GM18951 (cell line): ENCODE results near the gene IDNK.
A peak's percentile ranks its signal among the peaks of the same experiment; 100 is the strongest.

ENCODE experiments used
- POLR2A ChIP-seq: IDR thresholded peaks from 4 replicates; pipeline ENCODE4 v1.6.1; 2011; ENCODE audit warnings: mild to moderate bottlenecking; ENCODE audit not compliant: insufficient read length, insufficient read depth; ENCODE audit errors: extremely low read depth
- in situ Hi-C: fragments of 300-500 bp; cut with MboI; formaldehyde crosslinking; loops from one replicate; pipeline ENCODE4 v1.12.0; 2022; ENCODE audit warnings: low sequenced_read_pairs, mixed read lengths, inconsistent platforms; ENCODE audit not compliant: unreplicated experiment

IDNK gene

DNA sequence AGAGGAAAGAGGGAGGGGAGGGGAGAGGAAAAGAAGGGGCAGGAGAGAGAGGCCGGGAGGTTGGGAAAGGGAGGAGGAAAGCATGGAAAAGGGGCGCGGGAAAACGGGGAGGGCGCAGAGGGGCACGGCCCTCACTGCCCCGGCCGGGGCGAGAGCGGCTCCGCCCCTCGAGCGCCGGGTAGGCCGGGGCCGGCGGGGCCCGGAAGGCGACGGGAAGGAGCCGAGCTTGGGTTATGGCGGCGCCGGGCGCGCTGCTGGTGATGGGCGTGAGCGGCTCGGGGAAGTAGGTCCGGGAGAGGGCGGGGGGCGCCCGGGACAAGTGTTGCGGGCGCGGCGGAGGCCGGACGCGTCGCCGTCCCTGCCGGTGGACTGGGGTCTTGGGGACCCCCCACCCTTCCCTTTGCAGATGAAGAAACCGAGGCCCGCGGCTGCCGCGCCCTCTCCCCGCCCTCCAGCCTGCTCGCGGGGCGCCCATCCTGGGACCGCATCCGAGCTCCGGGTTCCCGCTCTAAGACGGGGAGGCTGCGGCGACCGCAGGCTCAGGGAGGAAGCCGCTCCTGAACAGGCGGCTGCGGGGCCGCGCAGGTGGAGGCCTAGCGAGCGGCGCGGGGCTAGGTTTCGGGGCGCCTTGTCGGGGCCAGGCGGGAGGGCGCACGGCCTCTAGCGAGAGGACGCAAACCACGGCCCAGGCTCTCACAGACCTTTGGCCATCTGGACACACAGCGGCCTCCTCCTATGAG, at the start of gene IDNK:
IDNK (plus strand) TSS at position 205 of the 740 bp plus-strand sequence; CDS start at position 234, 29 bp downstream.
- in situ Hi-C loops = loop anchor here (25.0 kb wide), 1 partner anchor 289 kb away; the partner anchor contains the start of gene KIF27
- TF ChIP-seq POLR2A = peak; percentile 76

DNA sequence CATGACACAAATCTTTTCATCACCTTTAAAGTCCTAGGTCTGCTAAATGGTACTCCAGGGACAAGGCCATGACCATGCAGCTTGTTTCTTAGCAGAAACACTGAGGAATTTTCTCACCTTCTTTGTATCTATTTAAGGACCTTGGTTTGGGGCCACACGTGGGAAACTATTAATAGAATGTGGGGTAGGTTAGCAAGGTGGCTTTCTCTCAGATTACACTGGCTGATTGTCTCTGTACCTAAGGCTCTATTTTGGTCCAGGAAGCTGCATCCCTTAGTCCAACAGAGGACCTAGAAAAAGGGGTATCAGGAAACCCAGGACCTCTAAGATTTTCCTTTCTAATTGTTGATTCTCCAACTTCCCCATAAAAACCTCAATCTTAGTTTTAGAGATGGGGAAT, 48.5 kb upstream of the IDNK start:
- TF ChIP-seq POLR2A = no peak

DNA sequence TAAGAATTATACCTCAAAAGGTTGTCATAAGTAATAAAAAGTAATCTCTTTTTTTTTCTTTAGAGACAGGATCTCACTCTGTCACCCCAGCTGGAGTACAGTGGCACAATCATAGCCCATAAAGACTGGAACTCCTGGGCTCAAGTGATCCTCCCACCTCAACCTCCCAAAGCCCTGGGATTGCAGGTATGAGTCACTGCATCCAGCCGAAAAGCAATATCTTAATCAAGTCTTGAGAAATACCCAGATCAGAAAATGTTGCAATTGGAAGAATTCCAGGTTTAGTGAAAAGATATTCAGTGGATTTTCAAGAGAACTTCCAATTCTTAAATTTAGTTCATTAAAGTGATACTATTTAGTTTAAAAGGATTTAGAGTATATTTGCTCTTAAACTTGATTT, 40.9 kb upstream of the IDNK start:
- in situ Hi-C loops = no loop called here

More for the DNA sequence above, 48.5 kb upstream of the IDNK start:
- in situ Hi-C loops = no loop called here

DNA sequence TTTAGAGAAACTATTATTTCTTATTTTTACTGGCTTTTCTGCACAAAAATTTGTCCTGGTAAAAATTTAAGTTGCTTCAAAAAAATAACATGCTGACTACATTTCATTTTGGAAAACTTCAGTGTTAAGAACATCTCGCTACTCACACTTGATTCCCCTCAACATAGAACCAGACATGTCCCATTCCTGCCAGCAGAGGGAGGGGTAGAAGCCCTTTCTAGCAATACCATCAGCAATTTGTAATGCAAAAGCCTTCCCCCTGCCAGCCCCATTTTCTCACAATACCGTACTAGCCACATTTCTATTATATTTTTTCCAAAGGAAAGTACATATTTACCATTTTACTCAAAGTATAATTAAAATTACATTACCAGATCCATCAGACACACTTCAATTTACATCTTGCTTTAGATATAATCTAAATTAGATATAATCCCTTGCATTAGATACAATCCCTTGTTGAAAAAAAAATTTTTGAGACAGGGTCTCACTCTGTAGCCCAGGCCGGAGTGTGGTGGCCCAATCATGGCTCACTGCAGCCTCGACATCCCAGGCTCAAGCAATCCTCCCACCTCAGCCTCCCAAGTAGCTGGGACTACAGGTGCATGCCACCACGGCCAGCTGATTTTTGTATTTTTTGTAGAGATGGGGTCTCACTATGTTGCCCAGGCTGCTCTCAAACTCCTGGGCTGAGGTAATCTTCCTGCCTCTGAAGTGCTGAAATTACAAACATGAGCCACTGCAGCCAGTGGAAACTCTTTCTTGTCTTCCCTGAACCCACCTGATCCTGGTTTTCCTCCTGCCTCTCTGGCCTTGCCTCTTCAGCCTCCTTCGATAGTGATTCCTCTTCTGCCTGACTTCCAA, 39.6 kb upstream of the IDNK start:
- in situ Hi-C loops = no loop called here
- no peak for TF ChIP-seq POLR2A

More for the DNA sequence above, 40.9 kb upstream of the IDNK start:
- TF ChIP-seq POLR2A = no peak

DNA sequence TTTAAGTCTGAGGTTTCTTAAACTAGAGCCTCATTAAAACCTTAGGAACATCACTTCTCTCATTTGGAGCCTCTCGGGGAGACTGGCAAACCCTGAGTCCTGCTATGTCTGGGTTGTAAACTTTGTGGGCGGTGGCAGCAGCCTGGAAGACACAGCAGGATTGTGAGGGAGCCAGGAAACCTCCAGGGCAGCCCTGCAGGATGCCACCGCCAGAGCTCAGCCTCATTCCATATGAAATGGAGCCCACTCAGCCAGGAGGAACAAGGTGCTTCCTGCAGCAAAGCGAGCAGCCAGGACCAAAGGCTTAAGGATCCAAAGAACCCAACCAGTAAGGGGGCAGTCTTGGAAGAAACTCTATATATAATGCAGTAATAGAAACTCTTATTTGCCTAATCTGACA, 37.9 kb upstream of the IDNK start:
- in situ Hi-C loops = no loop called here
- no peak for TF ChIP-seq POLR2A

DNA sequence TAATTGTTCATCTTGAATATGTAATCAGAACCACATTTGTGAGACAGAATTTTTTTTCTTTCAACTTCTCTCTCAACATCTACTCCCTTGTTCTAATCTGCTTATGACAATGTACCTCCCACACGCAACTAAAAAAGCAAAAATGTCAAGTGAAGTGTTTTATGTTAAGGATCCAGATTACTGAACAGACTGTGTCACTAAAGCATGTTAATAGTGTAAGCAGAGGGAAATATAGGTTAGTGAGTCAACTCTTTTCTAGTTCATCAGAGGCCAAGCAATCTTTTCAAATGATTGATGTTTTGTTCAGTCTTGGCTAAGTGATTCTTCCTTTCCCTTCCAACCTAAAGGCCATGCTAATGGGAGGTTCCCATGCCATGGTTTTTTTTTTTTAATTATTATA, 34.7 kb upstream of the IDNK start:
- in situ Hi-C loops = no loop called here
- no peak for TF ChIP-seq POLR2A

DNA sequence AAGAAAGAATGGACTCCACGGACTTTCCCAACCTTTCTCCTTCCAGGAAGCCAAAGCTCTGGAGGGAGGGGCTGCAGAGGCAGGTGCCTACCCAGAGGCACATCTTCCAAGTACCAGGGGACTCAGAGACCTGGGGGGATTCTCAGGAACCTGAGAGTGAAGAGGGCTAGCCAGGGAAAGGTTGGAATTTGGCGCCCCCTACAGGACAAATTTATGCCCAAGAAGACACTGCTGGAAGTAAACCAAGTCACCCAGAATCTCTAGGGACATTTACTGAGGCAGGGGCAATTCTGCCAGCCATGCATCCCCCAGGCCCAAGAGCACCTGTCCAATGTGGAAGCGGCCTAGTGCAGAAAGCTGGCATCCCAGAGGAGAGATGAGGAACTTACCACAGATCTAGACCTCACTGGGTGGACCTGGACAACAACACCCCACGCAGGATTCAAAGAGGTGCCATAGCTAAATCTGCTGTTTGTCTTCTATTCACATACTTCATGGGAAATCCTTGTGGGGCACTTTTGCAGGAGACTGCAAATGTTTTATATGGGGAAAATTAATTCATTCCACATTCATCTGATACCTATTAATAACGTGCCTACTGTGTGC, 25.9 kb upstream of the IDNK start:
- no peak for TF ChIP-seq POLR2A
- in situ Hi-C loops = no loop called here

DNA sequence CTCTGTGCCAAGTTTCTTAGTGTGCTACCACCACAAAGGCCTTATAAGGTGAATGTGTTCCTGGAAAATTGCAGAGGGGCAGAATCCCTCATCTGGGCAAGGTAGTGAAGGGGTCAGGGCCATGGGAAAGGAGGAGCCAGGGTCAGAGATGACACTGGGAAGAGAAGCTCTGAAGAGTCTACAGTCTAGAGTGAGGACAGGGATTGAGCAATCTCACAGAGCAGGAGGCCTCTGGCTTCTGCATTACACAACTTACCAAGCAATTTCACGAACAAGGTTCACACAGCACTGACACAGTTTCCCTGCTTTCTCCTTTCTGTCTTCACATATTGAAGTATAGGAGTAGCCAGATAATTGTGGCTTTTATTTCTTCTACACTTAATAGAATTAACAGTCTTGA, 24.5 kb upstream of the IDNK start:
- TF ChIP-seq POLR2A = no peak
- in situ Hi-C loops = no loop called here

DNA sequence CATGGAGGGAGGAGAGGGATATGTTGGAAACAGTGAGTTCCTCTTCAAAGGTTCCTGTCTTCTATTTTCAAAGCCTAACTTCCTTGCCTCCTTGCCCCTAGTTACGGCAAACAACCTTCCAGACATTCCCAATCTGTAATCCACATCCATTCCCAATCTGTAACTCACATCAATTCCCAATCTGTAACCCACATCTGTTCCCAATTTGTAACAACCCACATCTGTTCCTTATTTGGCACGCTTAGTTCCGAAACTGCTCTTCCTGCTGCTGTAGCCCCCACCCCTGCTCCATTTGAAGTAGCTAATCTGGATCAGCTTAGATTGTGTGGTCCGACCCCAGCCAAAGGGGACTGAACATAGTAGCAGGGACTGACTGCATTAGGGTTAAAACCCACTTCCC, 23.9 kb upstream of the IDNK start:
- in situ Hi-C loops = no loop called here
- TF ChIP-seq POLR2A = no peak

DNA sequence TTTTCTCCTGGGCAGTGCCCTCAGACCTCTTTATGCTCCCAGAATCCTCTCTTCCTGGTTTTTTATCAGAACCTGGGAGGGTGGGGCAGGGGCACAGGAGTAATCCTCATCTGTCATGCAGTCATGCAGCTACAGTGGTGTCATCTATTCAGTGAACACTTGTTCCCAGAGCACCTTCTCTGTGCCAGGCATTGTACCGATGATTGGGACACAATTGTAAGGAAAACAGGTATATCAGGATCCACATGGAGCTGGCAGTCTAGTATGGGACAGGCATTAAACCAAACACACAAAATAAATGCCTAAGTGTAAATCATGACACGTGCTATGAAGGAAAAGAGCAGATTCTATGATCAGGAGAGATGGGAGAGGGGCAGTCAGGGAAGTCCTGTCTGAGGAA, 21.5 kb upstream of the IDNK start:
- TF ChIP-seq POLR2A = no peak
- in situ Hi-C loops = loop anchor here (25.0 kb wide), 1 partner anchor 311 kb away; the partner anchor contains the start of gene KIF27

DNA sequence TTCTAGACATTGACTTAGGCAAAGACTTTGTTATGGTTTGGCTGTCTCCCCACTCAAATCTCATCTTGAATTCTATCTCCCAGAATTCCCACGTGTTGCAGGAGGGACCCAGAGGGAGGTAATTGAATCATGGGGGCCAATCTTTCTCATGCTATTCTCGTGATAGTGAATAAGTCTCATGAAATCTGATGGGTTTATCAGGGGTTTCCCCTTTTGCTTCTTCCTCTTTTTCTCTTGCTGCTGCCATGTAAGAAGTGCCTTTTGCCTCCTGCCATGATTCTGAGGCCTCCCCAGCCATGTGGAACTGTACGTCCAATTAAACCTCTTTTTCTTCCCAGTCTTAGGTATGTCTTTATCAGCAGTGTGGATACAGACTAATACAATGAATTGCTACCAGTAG, 15.3 kb upstream of the IDNK start:
- in situ Hi-C loops = loop anchor here (25.0 kb wide), 1 partner anchor 305 kb away; the partner anchor contains the start of gene KIF27

DNA sequence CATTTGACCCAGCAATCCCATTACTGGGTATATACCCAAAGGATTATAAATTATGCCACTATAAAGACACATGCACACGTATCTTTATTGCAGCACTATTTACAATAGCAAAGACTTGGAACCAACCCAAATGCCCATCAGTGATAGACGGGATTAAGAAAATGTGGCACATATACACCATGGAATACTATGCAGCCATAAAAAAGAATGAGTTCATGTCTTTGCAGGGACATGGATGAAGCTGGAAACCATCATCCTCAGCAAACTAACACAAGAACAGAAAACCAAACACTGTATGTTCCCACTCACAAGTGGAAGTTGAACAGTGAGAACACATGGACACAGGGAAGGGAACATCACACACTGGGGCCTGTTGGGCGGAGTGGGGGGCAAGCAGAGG, 9.6 kb upstream of the IDNK start:
- in situ Hi-C loops = loop anchor here (25.0 kb wide), 1 partner anchor 299 kb away; the partner anchor contains the start of gene KIF27

DNA sequence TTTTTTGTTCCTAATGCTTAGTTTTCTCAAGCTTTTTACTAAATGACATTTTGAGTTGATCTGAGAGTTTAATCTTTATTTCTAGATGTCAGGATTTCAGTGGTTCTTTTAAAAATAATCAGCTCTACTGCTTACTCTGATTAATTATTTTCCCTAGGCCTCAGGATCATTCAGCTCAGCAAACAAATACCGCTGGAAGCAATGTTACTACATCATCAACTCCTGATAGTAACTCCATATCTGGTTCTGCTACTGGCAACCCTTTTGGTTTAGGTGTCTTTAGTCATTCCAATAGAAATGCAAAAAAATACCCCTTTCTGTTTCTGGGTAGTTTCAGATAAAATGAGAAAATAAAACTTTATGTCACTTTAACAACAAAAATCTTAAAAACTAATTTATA, 5.6 kb upstream of the IDNK start:
- in situ Hi-C loops = loop anchor here (25.0 kb wide), 1 partner anchor 295 kb away; the partner anchor contains the start of gene KIF27
- TF ChIP-seq POLR2A = no peak

DNA sequence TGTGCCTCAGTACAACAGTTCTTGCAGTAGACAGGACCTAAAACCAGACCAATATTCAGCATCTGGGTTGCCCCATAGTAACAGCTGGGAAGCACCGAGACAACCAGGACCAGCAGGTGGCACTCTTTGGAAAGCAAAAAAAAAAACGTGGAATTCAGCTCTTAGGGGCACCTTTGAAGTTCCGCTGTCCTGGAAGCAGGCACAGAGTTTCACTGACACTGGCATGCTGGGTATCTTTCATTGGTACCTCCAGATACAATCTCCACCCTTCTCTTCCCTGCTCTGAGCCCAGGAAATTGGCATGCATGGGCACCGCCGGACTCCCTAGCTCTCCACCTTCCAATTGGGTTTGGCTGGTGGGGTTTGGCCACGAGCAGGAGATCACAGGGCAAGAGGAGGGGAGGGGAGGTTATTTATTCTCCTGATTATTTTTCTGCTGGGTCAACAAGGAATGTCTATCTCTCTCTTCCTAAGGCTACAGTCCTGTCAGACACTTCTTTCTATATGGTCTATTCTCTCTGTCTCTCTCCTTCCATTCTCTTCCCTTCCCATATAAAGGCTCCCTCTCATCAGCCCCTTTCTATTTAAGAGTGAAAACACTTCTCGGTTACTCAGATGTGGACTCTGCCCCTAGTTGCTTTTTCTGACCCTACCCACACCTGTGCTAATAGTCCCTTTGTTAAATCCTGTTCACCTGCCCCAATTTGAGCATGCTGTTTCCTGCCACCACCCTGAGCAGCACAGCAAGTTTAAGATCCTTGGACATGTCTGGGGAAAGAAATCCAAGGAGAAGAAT, 1.9 kb upstream of the IDNK start:
- in situ Hi-C loops = loop anchor here (25.0 kb wide), 1 partner anchor 291 kb away; the partner anchor contains the start of gene KIF27

More for the DNA sequence above, 1.9 kb upstream of the IDNK start:
- no peak for TF ChIP-seq POLR2A
